Vagina (tissue), 2 donors: Measurements from ENCODE around the gene PSORS1C1. TPM values are rescaled to one million over a fixed set of nuclear protein-coding genes. Genes with fewer than 3 reads are reported as not detected.
"Not testable (repeated sequence)": the region's sequence is repeated elsewhere in the genome, so short reads cannot be mapped to it uniquely, and the experiment has no call there.

ENCODE experiments used
- DNase-seq, 2 donors: peaks; one replicate each; pipeline ENCODE4 v3.0.0-alpha.2; 2017; ENCODE audit errors: extremely low spot score in 2 of 2
- H3K27ac ChIP-seq: fragments of 200-600 bp; sonication (generic); one replicate; pipeline ENCODE4 v1.5.1; 2019
- H3K27me3 ChIP-seq: fragments of 200-600 bp; sonication (generic); one replicate; pipeline ENCODE4 v1.5.1; 2019
- H3K36me3 ChIP-seq, 2 donors: fragments of 200-600 bp; sonication (generic); one replicate each; pipeline ENCODE4 v1.5.1; 2017 to 2019
- H3K4me1 ChIP-seq: fragments of 200-600 bp; sonication (generic); one replicate; pipeline ENCODE4 v1.5.1; 2019
- H3K4me3 ChIP-seq, 2 donors: fragments of 200-600 bp; sonication (generic); 1 replicate in 1 of 2; 2 replicates in 1 of 2; pipeline ENCODE4 v1.5.1; 2016 to 2019
- H3K9me3 ChIP-seq: fragments of 200-600 bp; sonication (generic); one replicate; pipeline ENCODE4 v1.5.1; 2019
- CTCF ChIP-seq, 3 experiments: fragments of 450-650 bp in 2 of 3; fragments of 200-600 bp in 1 of 3; sonication (generic) in 1 of 3; IDR thresholded peaks; one replicate each; pipeline ENCODE4 v1.5.1; 2017 to 2019; ENCODE audit warnings: antibody characterized with exemption in 3 of 3, mild to moderate bottlenecking in 2 of 3, moderate library complexity in 2 of 3
- POLR2A ChIP-seq, 2 donors: fragments of 450-650 bp; IDR thresholded peaks; one replicate each; pipeline ENCODE4 v1.6.1; 2017; ENCODE audit warnings: antibody characterized with exemption in 2 of 2, mild to moderate bottlenecking in 2 of 2, moderate library complexity in 2 of 2
- POLR2AphosphoS5 ChIP-seq, 2 donors: sonication (generic); formaldehyde crosslinking; IDR thresholded peaks; one replicate each; pipeline ENCODE4 v1.9.0; 2017; ENCODE audit warnings: antibody characterized with exemption in 2 of 2, mild to moderate bottlenecking in 2 of 2, low read depth in 1 of 2; ENCODE audit not compliant: insufficient read depth in 1 of 2
- intact Hi-C: fragments of 100-400 bp; cut with DNase I; formaldehyde crosslinking; loops from one replicate; pipeline ENCODE4 v1.15.1; 2023
- total RNA-seq: library from RNA; depleted of rRNA; stranded (reverse); fragments of >200 nt; gene quantifications from one replicate; pipeline ENCODE4 v1.2.3, GENCODE V29; 2016

The PSORS1C1 gene
- total RNA-seq, 1 donor from 2014 or later: 9.6 TPM

DNA sequence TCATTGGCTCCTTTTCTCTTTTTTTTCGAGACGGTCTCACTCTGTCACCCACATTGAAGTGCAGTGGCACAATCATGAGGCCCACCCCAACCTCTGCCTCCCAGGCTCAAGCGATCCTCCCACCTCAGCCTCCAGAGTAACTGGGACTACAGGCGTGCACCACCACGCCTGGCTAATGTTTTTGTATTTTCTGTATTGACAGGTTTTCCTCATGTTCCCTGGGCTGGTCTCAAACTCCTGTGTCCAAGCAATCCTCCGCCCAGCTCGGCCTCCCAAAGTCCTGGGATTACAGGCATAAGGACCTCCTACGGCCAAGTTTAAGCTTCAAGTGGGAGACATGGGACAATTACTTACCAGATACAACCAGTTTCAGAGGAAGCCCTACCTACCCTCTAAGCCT lies 65.3 kb downstream of the PSORS1C1 start:
- H3K27me3 ChIP-seq: no peaks in the 10 kb centered on the region
- DNase-seq: no peak
- peaks cover 6% of the 10 kb centered on the region for H3K4me1 ChIP-seq
- TF ChIP-seq CTCF (IDR thresholded peaks at IDR 0.05): no peak
- TF ChIP-seq POLR2AphosphoS5 (IDR thresholded peaks at IDR 0.05; ENCODE audit: insufficient read depth in 1 of 2, low read depth in 1 of 2): no peak
- no peak for TF ChIP-seq POLR2A (IDR thresholded peaks at IDR 0.05)
- no peak overlapping the region for H3K27ac ChIP-seq
- H3K36me3 ChIP-seq: no peaks in the 10 kb centered on the region
- no peaks in the 10 kb centered on the region for H3K9me3 ChIP-seq
- intact Hi-C loops: no loop called here
- peak overlapping the region in 1 of 2 donors; percentile 32 for H3K4me3 ChIP-seq

DNA sequence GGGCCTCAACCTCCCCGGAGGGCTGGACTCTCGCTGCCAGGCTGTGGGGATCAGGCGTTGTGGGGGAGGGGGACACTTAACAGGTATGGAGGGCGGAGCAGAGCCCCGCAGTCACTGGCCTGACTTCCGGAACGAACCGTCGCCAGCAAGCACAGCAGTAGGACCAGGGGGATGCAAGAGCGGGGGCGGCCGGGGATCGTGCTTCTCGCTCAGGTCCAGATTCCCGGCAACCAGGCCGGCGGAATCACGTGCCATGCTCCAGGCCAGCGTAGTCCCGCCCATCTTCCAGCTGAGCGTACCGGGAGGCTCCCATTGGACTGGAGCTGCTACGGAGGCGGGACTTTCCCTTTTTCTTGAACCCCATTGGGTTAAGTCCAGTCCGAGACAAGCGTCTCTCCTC lies 65.9 kb downstream of the PSORS1C1 start:
- DNase-seq: no peak
- H3K9me3 ChIP-seq: no peaks in the 10 kb centered on the region
- peaks cover 6% of the 10 kb centered on the region for H3K4me1 ChIP-seq
- no peaks in the 10 kb centered on the region for H3K27me3 ChIP-seq
- TF ChIP-seq POLR2AphosphoS5 (IDR thresholded peaks at IDR 0.05; ENCODE audit: insufficient read depth in 1 of 2, low read depth in 1 of 2) (no peak), POLR2A (IDR thresholded peaks at IDR 0.05) (no peak), CTCF (IDR thresholded peaks at IDR 0.05) (no peak)
- no peaks in the 10 kb centered on the region for H3K36me3 ChIP-seq
- H3K4me3 ChIP-seq: peak overlapping the region in 1 of 2 donors; percentile 32
- intact Hi-C loops: no loop called here
- H3K27ac ChIP-seq: no peak overlapping the region

DNA sequence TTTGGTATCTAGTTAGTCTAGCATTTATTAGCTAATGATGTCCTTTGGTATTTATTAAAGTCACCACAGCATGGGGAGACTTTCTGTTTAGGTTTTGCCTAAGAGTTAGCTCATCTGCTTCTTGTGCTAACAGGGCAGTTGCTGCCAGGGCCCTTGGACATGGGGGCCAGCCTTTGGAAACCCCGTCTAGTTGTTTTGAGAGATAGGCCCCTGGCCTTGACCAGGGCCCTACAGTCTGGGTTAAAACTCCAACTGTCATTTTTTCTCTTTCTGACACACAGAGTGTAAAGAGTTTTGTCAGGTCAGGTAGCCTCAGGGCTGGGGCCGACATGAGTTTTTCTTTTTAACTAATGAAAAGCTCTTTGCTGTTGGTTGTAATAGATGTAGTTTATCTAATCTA lies 68.7 kb downstream of the PSORS1C1 start:
- intact Hi-C loops, H3K4me1 ChIP-seq, DNase-seq, H3K36me3 ChIP-seq, H3K9me3 ChIP-seq, H3K27me3 ChIP-seq, H3K27ac ChIP-seq, H3K4me3 ChIP-seq: not testable (repeated sequence)

DNA sequence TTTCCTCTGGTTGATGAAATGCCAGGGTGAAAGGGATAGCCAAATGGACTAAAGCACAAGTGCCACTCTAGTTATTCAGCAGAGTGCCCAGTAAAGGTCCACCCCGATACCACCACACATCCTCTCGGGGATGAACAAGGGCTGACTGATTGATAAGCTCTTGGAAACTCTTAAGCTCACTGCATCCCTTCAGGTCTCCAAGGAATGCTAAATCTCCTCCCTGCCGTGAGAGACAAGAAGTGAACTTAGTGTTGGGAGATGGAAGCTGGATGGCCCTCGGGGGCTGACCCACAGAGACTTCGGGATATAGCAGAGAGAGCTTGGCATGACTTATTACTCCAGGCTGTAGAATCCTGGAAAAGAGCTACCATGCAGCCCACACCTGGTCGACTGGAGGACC lies 69.3 kb downstream of the PSORS1C1 start:
- H3K27ac ChIP-seq, DNase-seq, intact Hi-C loops: not testable (repeated sequence)

DNA sequence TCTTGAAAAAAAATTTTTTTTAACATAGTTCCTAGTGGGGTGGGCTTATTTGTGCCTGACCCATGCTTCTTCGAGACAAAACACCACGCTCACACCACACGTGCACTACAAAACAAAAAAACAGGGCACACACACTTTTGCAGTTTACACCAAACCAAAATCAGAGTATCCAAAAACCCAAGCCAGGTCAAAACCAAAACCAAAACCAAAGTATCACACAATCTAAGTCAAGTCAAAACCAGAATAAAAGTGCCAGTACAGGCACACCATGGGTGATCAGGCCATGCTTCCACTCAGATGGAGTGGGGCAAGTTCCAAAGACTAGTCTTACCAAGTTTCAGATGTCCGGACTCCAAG lies 71.1 kb downstream of the PSORS1C1 start:
- H3K4me3 ChIP-seq: peak overlapping the region in 1 of 2 donors; percentile 25
- H3K36me3 ChIP-seq, H3K9me3 ChIP-seq, H3K4me1 ChIP-seq, intact Hi-C loops, H3K27me3 ChIP-seq, DNase-seq: not testable (repeated sequence)
- peak overlapping the region; percentile 66 for H3K27ac ChIP-seq

More for the DNA sequence above, 69.3 kb downstream of the PSORS1C1 start:
- H3K36me3 ChIP-seq, H3K4me1 ChIP-seq, H3K27me3 ChIP-seq, H3K4me3 ChIP-seq, H3K9me3 ChIP-seq: not testable (repeated sequence)

DNA sequence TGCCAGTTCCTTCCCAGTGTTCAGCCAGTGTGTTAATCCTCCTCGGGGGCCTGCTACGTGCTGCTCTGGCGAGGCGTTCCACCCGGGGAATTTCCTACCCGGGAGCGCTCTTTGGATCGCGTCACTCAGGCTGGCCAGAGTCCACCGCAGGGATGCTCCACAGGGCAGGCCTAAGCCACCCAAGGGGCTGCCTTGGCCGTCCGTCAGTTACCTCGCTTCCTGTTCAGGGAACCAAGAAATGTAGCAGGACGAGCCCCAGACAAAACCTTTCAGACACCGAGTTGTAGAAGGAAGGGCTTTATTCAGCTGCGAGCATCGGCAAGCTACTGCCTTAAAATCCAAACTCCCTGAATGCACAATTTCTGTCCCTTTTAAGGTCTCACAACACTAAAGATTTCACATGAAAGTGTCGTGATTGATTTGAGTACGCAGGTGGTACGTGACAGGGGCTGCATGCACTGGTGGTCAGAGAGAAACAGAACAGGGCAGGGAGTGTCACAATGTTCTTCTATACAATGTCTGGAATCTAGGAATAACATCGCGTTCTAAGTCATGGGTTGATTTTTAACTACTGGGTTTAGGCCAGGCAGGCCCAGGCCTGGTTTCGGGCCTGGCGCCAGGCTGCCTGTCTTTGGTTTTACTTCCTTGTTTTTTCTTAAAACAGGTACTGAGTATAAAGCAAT lies 71.6 kb downstream of the PSORS1C1 start:
- intact Hi-C loops: no loop called here
- DNase-seq: peak in 1 of 2 donors; percentile 81
- H3K4me3 ChIP-seq: peak overlapping the region in 1 of 2 donors; percentile 25

More for the DNA sequence above, 71.6 kb downstream of the PSORS1C1 start:
- Histone ChIP-seq H3K36me3 (no peaks in the 10 kb centered on the region), H3K27ac (peak overlapping the region; percentile 66), H3K9me3 (no peaks in the 10 kb centered on the region), H3K27me3 (no peaks in the 10 kb centered on the region), H3K4me1 (no peaks in the 10 kb centered on the region)
- TF ChIP-seq POLR2A (IDR thresholded peaks at IDR 0.05): no peak
- TF ChIP-seq POLR2AphosphoS5 (IDR thresholded peaks at IDR 0.05; ENCODE audit: insufficient read depth in 1 of 2, low read depth in 1 of 2): peak in 1 of 2 donors; percentile 40
- no peak for TF ChIP-seq CTCF (IDR thresholded peaks at IDR 0.05)
